Sigmoid colon (tissue), 7 donors: ENCODE measurements around the gene FTO. TPM values are rescaled to one million over a fixed set of nuclear protein-coding genes. Genes with fewer than 3 reads are reported as not detected.

Experiments used
- DNase-seq: peaks from one replicate; pipeline ENCODE4 v3.0.0-alpha.2; 2019
- H3K27ac ChIP-seq, 4 donors: fragments of 200-600 bp; sonication (generic); one replicate each; pipeline ENCODE4 v1.5.1; 2016 to 2019; ENCODE audit warnings: mild to moderate bottlenecking in 1 of 4
- H3K27me3 ChIP-seq, 3 donors: fragments of 200-600 bp; sonication (generic); one replicate each; pipeline ENCODE4 v1.5.1; 2019; ENCODE audit warnings: mild to moderate bottlenecking in 1 of 3
- H3K36me3 ChIP-seq, 4 donors: fragments of 200-600 bp; sonication (generic); one replicate each; pipeline ENCODE4 v1.5.1; 2016 to 2019
- H3K4me1 ChIP-seq, 4 donors: fragments of 200-600 bp; sonication (generic); one replicate each; pipeline ENCODE4 v1.5.1; 2017 to 2019
- H3K4me3 ChIP-seq, 4 donors: fragments of 200-600 bp; sonication (generic); one replicate each; pipeline ENCODE4 v1.5.1; 2017 to 2019; ENCODE audit warnings: mild to moderate bottlenecking in 2 of 4, moderate library complexity in 1 of 4
- H3K9me3 ChIP-seq, 4 donors: fragments of 200-600 bp in 3 of 4; sonication (generic) in 3 of 4; one replicate each; pipeline versions ENCODE4 v1.5.1 to v1.6.1; 2013 to 2019
- EP300 ChIP-seq, 4 donors: sonication (generic); formaldehyde crosslinking; IDR thresholded peaks; one replicate each; pipeline ENCODE4 v1.6.1; 2017; ENCODE audit warnings: antibody characterized with exemption in 4 of 4
- POLR2A ChIP-seq, 2 donors: fragments of 450-650 bp; IDR thresholded peaks; one replicate each; pipeline ENCODE4 v1.6.1; 2016; ENCODE audit warnings: antibody characterized with exemption in 2 of 2, mild to moderate bottlenecking in 2 of 2, moderate library complexity in 2 of 2
- POLR2AphosphoS5 ChIP-seq, 4 donors: sonication (generic); formaldehyde crosslinking; IDR thresholded peaks; one replicate each; pipeline ENCODE4 v1.6.1; 2017; ENCODE audit warnings: antibody characterized with exemption in 4 of 4
- WGBS, 2 donors: extraction: QIAGEN DNeasy Blood & Tissue Kit; methylation state at CpG; one replicate each; pipeline ENCODE4 v1.1.7; 2013; 5-methylcytosine and 5-hydroxymethylcytosine counted together
- intact Hi-C: fragments of 100-400 bp; cut with DNase I; formaldehyde crosslinking; loops from one replicate; pipeline ENCODE4 v1.15.1; 2023
- polyA plus RNA-seq, 3 donors: library from polyadenylated mRNA; stranded (reverse); fragments of 200-250 nt; gene quantifications; one replicate each; pipeline ENCODE4 v1.2.3, GENCODE V29; 2013
- total RNA-seq, 4 donors: library from RNA; depleted of rRNA; stranded (reverse); fragments of >200 nt; gene quantifications; one replicate each; pipeline ENCODE4 v1.1.0, GENCODE V29; 2016
- TF ChIP-seq, protein P1 (sequence below), 4 experiments: fragments of 450-650 bp in 3 of 4; fragments of 200-600 bp in 1 of 4; IDR thresholded peaks; one replicate each; pipeline ENCODE4 v1.5.1; 2016 to 2019; ENCODE audit warnings: antibody characterized with exemption in 4 of 4, mild to moderate bottlenecking in 3 of 4, moderate library complexity in 2 of 4
- donor health status: healthy with polysubstance abuse.
- donor health status: Bipolar disorder and iron deficiency.
- donor health status: healthy.

Gene FTO
- total and polyA plus RNA-seq, 7 donors: 9.9 to 97.2 (median 77.8) TPM

DNA sequence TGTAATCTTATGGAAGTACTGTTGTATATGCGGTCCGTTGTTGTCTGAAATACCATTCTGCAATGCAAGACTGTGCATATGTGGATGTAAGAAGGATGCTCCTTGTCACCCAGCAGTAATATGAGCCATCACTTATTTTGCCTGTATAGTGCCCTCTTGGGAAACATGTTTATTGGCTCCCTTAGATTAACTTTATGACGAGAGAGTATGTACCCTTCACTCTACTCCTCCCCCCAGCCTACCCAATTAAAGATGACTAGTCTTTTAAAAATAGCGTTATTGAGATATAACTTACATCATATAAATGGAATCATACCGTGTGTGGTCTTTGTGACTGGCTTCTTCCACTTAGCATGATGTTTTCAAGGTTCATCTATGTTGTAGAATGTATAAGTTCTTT, 33.6 kb downstream of the FTO start:
- no peaks in the 10 kb centered on the region for H3K36me3 ChIP-seq
- TF ChIP-seq POLR2AphosphoS5 (IDR thresholded peaks at IDR 0.05) (no peak), POLR2A (IDR thresholded peaks at IDR 0.05) (no peak), EP300 (IDR thresholded peaks at IDR 0.05) (no peak)
- TF ChIP-seq, protein P1, sequence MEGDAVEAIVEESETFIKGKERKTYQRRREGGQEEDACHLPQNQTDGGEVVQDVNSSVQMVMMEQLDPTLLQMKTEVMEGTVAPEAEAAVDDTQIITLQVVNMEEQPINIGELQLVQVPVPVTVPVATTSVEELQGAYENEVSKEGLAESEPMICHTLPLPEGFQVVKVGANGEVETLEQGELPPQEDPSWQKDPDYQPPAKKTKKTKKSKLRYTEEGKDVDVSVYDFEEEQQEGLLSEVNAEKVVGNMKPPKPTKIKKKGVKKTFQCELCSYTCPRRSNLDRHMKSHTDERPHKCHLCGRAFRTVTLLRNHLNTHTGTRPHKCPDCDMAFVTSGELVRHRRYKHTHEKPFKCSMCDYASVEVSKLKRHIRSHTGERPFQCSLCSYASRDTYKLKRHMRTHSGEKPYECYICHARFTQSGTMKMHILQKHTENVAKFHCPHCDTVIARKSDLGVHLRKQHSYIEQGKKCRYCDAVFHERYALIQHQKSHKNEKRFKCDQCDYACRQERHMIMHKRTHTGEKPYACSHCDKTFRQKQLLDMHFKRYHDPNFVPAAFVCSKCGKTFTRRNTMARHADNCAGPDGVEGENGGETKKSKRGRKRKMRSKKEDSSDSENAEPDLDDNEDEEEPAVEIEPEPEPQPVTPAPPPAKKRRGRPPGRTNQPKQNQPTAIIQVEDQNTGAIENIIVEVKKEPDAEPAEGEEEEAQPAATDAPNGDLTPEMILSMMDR (IDR thresholded peaks at IDR 0.05): no peak
- H3K9me3 ChIP-seq: no peaks in the 10 kb centered on the region
- H3K4me3 ChIP-seq: no peak overlapping the region
- no peak for DNase-seq
- H3K27ac ChIP-seq: no peak overlapping the region
- H3K27me3 ChIP-seq: no peaks in the 10 kb centered on the region
- 81 to 92% methylated on average over 5 of the region's 5 CpGs for WGBS, 2 donors
- intact Hi-C loops: no loop called here
- H3K4me1 ChIP-seq: peaks cover 0 to 22% (median 7%) of the 10 kb centered on the region in 4 donors

DNA sequence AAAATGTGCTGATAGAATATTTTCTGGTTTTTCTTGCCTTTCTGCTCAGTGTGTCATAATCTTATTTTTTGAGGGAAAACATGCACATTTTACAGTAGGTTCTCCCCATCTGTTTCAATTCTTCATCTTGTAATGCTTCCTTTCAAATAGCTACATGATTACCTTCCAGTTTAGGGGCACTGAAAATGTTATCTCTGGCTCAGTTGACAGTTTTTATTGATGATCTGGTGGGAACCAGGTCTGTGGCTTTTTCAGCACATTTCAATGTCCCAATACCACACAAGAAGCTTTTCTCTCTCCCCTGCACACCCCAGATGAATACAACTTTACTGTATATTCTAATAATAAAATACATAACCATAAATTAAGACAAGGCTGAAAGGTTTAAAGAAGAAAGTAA, 36.5 kb downstream of the FTO start:
- TF ChIP-seq, protein P1 (IDR thresholded peaks at IDR 0.05): no peak
- no peak for TF ChIP-seq POLR2A (IDR thresholded peaks at IDR 0.05)
- no peak overlapping the region for H3K27ac ChIP-seq
- no peaks in the 10 kb centered on the region for H3K36me3 ChIP-seq
- no peak overlapping the region for H3K4me3 ChIP-seq
- H3K4me1 ChIP-seq: peaks cover 0 to 20% (median 15%) of the 10 kb centered on the region in 4 donors
- no peaks in the 10 kb centered on the region for H3K27me3 ChIP-seq
- intact Hi-C loops: no loop called here
- no peaks in the 10 kb centered on the region for H3K9me3 ChIP-seq
- DNase-seq: no peak

DNA sequence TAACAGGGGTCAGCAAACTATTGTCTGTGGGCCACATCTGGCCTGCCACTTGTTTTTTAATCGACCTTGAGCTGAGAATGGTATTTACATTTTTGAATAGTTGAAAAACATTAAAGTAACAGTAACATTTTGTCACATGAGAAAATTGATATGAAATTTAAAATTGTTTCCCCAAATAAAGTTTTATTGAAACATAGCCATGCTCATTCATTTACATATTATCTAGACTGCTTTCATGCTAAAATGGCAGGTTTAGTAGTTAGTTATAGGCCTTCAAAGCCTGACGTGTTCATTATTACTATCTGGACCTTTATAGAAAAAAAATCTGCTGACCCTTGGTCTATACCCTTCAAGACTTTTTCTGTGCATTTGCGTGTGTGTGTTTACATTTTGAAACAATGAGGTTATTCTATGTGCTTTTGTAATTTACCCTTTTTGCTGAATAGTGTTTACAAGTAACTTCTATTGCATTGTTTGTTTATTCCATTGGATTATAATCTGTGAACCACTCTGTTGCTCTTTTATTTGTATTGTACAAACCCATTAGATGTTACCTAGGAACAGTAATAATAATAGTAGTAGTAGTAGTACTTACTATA, 37.1 kb downstream of the FTO start:
- Histone ChIP-seq H3K4me3 (no peak overlapping the region), H3K27me3 (no peaks in the 10 kb centered on the region), H3K27ac (no peak overlapping the region), H3K4me1 (peaks cover 0 to 25% (median 20%) of the 10 kb centered on the region in 4 donors), H3K9me3 (no peaks in the 10 kb centered on the region), H3K36me3 (no peaks in the 10 kb centered on the region)
- 70 to 71% methylated on average over 3 of the region's 3 CpGs for WGBS, 2 donors
- TF ChIP-seq POLR2A (IDR thresholded peaks at IDR 0.05) (no peak), POLR2AphosphoS5 (IDR thresholded peaks at IDR 0.05) (no peak), EP300 (IDR thresholded peaks at IDR 0.05) (no peak)
- TF ChIP-seq, protein P1 (IDR thresholded peaks at IDR 0.05): no peak
- intact Hi-C loops: no loop called here
- no peak for DNase-seq

DNA sequence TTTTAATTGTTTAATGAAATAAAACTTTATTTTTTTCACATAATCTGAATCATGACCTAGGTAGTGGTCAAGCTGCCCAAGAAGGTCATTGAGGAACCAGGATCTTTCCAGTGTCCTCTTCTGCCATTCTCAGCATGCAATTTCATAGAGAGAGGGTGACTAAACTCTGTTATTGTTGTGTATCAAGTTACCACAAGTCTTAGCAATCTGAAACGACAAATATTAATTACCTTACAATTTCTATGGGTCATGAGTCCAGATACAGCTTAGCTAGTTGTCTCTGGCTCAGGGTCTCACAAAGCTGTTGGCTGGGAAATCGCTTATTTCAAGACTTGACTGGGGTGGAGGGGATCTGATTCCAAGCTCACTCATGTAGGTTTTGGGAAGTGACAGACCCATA, 37.6 kb downstream of the FTO start:
- no peak for DNase-seq
- H3K4me1 ChIP-seq: peaks cover 0 to 31% (median 23%) of the 10 kb centered on the region in 4 donors
- H3K27me3 ChIP-seq: no peaks in the 10 kb centered on the region
- no peaks in the 10 kb centered on the region for H3K9me3 ChIP-seq
- intact Hi-C loops: no loop called here
- H3K27ac ChIP-seq: no peak overlapping the region
- 96% methylated on average over 2 of the region's 2 CpGs for WGBS, 2 donors
- no peaks in the 10 kb centered on the region for H3K36me3 ChIP-seq
- H3K4me3 ChIP-seq: no peak overlapping the region
- no peak for TF ChIP-seq EP300 (IDR thresholded peaks at IDR 0.05)
- TF ChIP-seq POLR2AphosphoS5 (IDR thresholded peaks at IDR 0.05): no peak
- no peak for TF ChIP-seq POLR2A (IDR thresholded peaks at IDR 0.05)
- TF ChIP-seq, protein P1 (IDR thresholded peaks at IDR 0.05): no peak

DNA sequence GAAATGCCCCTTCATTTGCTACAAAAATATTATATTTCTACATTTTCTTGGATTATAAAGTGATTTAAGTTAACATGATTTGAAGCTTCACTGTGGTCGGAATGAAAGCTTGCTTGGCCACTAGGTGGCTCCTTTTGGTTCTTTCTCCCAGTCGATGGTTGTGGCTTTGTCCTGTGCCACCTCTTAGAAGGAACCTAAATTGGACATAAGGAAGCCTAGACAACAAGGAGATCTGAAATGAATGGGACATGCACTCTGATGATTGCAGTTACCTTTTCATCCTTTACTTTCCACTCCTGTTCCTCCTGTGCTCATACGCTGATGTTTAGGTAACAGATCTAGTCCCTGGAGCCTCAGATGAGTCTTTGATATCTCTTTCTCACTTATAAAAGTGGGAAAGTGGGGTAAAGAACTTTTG, 39.2 kb downstream of the FTO start:
- no peak for DNase-seq
- peaks cover 0 to 35% (median 24%) of the 10 kb centered on the region in 4 donors for H3K4me1 ChIP-seq
- no peaks in the 10 kb centered on the region for H3K27me3 ChIP-seq
- TF ChIP-seq, protein P1 (IDR thresholded peaks at IDR 0.05): peak in 3 of 4 experiments; percentile 11 to 29 (median 17)
- TF ChIP-seq POLR2AphosphoS5 (IDR thresholded peaks at IDR 0.05) (no peak), POLR2A (IDR thresholded peaks at IDR 0.05) (no peak), EP300 (IDR thresholded peaks at IDR 0.05) (no peak)
- no peaks in the 10 kb centered on the region for H3K36me3 ChIP-seq
- 45 to 63% methylated on average over 3 of the region's 3 CpGs for WGBS, 2 donors
- intact Hi-C loops: no loop called here
- no peak overlapping the region for H3K27ac ChIP-seq
- H3K9me3 ChIP-seq: no peaks in the 10 kb centered on the region
- H3K4me3 ChIP-seq: no peak overlapping the region
